ENCODE measurements around the gene LRMDA.

Gene LRMDA

DNA sequence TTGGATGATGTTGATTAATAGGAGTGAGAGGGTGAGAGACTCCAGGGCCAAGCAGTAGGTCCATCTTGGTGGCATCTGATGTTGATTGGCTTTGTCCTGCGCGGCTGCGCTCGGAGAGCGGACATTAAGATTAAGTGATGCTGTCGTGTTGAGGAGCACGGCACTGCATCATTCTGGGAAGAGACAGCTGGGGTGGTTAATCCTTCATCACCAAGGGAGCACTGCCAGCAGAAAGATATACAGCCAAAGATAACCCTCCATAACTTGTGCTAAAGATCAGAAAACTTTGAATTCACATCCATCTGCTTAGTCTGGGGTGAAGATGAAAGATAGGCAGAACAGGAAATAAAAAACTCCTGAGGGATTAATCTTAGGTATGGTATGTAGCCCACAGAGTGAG is 208.3 kb downstream of the LRMDA start:
- Histone ChIP-seq H3K36me3 (ENCODE audit: control insufficient read depth, insufficient read depth, low read length) (no peaks in the 10 kb centered on the region), H3K9ac (ENCODE audit: low read depth, low read length) (no peak overlapping the region), H3K4me3 (ENCODE audit: low read depth, low read length) (no peak overlapping the region), H3K27ac (ENCODE audit: low read depth, low read length) (no peak overlapping the region), H3K27me3 (ENCODE audit: control insufficient read depth, insufficient read depth, low read length) (no peaks in the 10 kb centered on the region), H3K9me3 (ENCODE audit: control insufficient read depth, insufficient read depth, low read length) (no peaks in the 10 kb centered on the region), H3K4me1 (ENCODE audit: control insufficient read depth, insufficient read depth, low read length) (no peaks in the 10 kb centered on the region)

DNA sequence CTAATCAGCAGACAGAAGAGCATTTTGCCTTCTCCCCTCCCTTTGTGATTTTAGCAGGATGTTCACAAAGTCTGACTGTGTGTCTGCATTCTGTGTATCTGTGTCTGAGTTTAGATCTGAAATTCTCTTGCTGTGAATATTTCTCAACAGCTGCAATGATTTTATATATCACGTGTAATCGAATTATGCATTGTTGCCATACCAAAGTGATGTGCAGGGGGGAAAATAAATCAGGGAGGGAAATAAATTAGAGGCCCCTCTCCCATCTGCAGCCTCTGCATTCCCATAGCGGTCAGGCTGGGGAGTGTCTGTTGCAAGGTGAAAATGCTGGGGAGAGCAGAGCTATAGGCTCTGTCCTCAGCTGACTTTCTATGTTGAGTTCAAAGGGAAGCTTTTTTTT is 209.0 kb downstream of the LRMDA start:
- H3K36me3 ChIP-seq (ENCODE audit: control insufficient read depth, insufficient read depth, low read length) = no peaks in the 10 kb centered on the region
- no peak overlapping the region for H3K27ac ChIP-seq (ENCODE audit: low read depth, low read length)
- H3K27me3 ChIP-seq (ENCODE audit: control insufficient read depth, insufficient read depth, low read length) = no peaks in the 10 kb centered on the region
- no peaks in the 10 kb centered on the region for H3K4me1 ChIP-seq (ENCODE audit: control insufficient read depth, insufficient read depth, low read length)
- H3K4me3 ChIP-seq (ENCODE audit: low read depth, low read length) = no peak overlapping the region
- no peaks in the 10 kb centered on the region for H3K9me3 ChIP-seq (ENCODE audit: control insufficient read depth, insufficient read depth, low read length)
- H3K9ac ChIP-seq (ENCODE audit: low read depth, low read length) = no peak overlapping the region

- no peaks in the 10 kb centered on the region for H3K36me3 ChIP-seq (ENCODE audit: control insufficient read depth, insufficient read depth, low read length)
- no peak overlapping the region for H3K27ac ChIP-seq (ENCODE audit: low read depth, low read length)
- H3K9me3 ChIP-seq (ENCODE audit: control insufficient read depth, insufficient read depth, low read length) = no peaks in the 10 kb centered on the region
- H3K4me3 ChIP-seq (ENCODE audit: low read depth, low read length) = no peak overlapping the region
- no peaks in the 10 kb centered on the region for H3K4me1 ChIP-seq (ENCODE audit: control insufficient read depth, insufficient read depth, low read length)
- no peaks in the 10 kb centered on the region for H3K27me3 ChIP-seq (ENCODE audit: control insufficient read depth, insufficient read depth, low read length)
- no peak overlapping the region for H3K9ac ChIP-seq (ENCODE audit: low read depth, low read length)
Measured at GRCh38 chr10:75640803-75641202, 209.4 kb downstream of the LRMDA start.

GRCh38 chr10:75643405-75643804 is 212.0 kb downstream of the LRMDA start:
- Histone ChIP-seq H3K27me3 (ENCODE audit: control insufficient read depth, insufficient read depth, low read length) (0 out of 2 replicates have a peak, but pooled peaks cover 6% of the 10 kb centered on the region), H3K4me3 (ENCODE audit: low read depth, low read length) (no peak overlapping the region), H3K9me3 (ENCODE audit: control insufficient read depth, insufficient read depth, low read length) (no peaks in the 10 kb centered on the region), H3K9ac (ENCODE audit: low read depth, low read length) (no peak overlapping the region), H3K36me3 (ENCODE audit: control insufficient read depth, insufficient read depth, low read length) (no peaks in the 10 kb centered on the region), H3K4me1 (ENCODE audit: control insufficient read depth, insufficient read depth, low read length) (no peaks in the 10 kb centered on the region), H3K27ac (ENCODE audit: low read depth, low read length) (no peak overlapping the region)

DNA sequence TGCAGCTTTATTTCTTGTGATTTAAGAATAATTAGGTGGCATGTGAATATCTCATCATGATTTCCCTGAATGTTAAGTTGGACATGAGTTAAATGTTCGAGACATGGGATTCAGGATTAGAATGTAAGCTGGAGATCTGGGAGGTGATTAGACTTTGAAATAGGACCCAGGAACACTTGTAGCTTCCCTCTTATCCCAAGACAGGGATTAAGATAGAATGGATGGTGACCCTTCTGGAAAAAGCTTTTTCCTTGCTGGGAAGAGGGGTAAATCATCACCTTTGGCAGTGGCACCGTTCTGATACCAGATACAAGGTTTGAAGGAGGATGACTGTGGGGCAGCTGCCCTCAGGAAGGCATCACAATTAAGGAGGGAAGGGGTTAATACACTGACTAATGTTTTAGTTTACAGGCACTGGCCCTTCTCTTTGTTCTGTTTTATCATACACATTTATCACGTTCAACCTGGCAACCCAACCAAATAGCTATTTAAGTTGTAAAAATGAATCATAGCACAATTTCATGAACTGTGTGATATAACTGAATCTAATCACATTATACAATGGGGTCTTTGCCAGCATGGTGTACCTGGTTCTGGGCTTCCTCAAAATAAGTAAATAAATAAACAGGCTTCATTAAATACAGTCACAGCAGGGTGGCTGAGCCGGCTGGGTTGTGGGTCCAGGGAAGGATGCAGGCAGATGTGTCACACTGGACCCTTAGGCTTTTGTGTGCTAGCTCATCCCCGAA is 212.7 kb downstream of the LRMDA start:
- no peaks in the 10 kb centered on the region for H3K36me3 ChIP-seq (ENCODE audit: control insufficient read depth, insufficient read depth, low read length)
- no peak overlapping the region for H3K27ac ChIP-seq (ENCODE audit: low read depth, low read length)
- no peak overlapping the region for H3K9ac ChIP-seq (ENCODE audit: low read depth, low read length)
- H3K9me3 ChIP-seq (ENCODE audit: control insufficient read depth, insufficient read depth, low read length) = no peaks in the 10 kb centered on the region
- H3K4me1 ChIP-seq (ENCODE audit: control insufficient read depth, insufficient read depth, low read length) = no peaks in the 10 kb centered on the region
- H3K27me3 ChIP-seq (ENCODE audit: control insufficient read depth, insufficient read depth, low read length) = peaks cover 13% of the 10 kb centered on the region; the same call in 1 of the 2 replicates
- H3K4me3 ChIP-seq (ENCODE audit: low read depth, low read length) = no peak overlapping the region

GRCh38 chr10:75645704-75646103 is 214.3 kb downstream of the LRMDA start:
- Histone ChIP-seq H3K36me3 (ENCODE audit: control insufficient read depth, insufficient read depth, low read length) (no peaks in the 10 kb centered on the region), H3K27me3 (ENCODE audit: control insufficient read depth, insufficient read depth, low read length) (peaks cover 15% of the 10 kb centered on the region), H3K9ac (ENCODE audit: low read depth, low read length) (no peak overlapping the region), H3K27ac (ENCODE audit: low read depth, low read length) (no peak overlapping the region), H3K4me3 (ENCODE audit: low read depth, low read length) (no peak overlapping the region), H3K9me3 (ENCODE audit: control insufficient read depth, insufficient read depth, low read length) (no peaks in the 10 kb centered on the region), H3K4me1 (ENCODE audit: control insufficient read depth, insufficient read depth, low read length) (no peaks in the 10 kb centered on the region)

DNA sequence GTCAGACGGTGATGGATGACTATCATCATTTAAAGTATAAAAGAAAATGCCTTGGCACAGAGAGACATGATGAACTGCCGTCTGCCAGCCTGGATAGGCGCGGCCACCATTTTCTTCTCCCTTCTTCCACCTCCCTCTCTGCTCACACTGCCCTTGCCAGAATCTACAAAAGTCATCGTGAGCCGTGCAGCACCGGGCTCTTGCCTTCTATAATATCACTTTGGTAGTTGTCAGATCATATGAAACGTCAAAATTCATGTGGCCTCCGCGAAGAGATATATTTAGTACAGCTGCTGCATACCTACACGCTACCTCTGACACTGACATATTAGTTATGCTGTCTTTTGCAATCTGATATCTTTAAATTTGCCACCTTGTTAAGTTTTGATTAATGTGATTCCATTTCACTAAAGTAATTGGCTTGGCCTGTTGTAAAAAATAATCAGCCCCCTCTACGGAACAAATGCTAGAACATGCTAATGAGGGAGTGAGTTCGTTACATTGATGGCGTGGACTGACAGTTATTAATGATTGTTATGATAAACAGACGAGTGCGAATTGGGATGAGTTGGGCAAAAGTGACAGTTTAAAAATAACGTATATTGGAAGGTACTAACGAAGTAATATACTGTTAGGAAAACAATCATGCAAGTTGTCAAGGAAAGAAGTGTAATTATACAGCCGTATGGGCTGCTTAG is 214.9 kb downstream of the LRMDA start:
- H3K4me3 ChIP-seq (ENCODE audit: low read depth, low read length) = no peak overlapping the region
- H3K36me3 ChIP-seq (ENCODE audit: control insufficient read depth, insufficient read depth, low read length) = no peaks in the 10 kb centered on the region
- H3K9ac ChIP-seq (ENCODE audit: low read depth, low read length) = no peak overlapping the region
- H3K4me1 ChIP-seq (ENCODE audit: control insufficient read depth, insufficient read depth, low read length) = no peaks in the 10 kb centered on the region
- no peaks in the 10 kb centered on the region for H3K9me3 ChIP-seq (ENCODE audit: control insufficient read depth, insufficient read depth, low read length)
- H3K27me3 ChIP-seq (ENCODE audit: control insufficient read depth, insufficient read depth, low read length) = peaks cover 15% of the 10 kb centered on the region
- no peak overlapping the region for H3K27ac ChIP-seq (ENCODE audit: low read depth, low read length)

DNA sequence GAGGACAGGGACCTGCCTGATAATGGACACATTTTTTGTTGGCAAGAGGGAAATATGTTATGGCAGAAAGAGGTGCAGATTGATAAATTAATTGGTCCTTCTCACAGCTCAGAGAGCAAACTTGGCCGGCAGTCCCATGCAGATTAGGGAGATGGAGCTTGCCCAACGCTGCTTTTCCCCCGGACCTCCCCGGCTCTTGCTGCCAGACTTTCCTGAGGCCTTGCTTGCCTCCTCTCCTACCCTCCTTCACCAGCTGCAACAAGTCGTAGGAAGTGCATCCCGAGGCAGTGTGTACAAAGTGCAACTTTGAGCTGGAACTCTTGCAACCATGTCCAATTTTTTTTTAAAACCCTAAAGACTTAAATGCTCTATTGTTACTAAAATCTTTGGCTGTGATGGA is 215.5 kb downstream of the LRMDA start:
- no peak overlapping the region for H3K27ac ChIP-seq (ENCODE audit: low read depth, low read length)
- peaks cover 15% of the 10 kb centered on the region for H3K27me3 ChIP-seq (ENCODE audit: control insufficient read depth, insufficient read depth, low read length)
- no peak overlapping the region for H3K4me3 ChIP-seq (ENCODE audit: low read depth, low read length)
- no peak overlapping the region for H3K9ac ChIP-seq (ENCODE audit: low read depth, low read length)
- no peaks in the 10 kb centered on the region for H3K4me1 ChIP-seq (ENCODE audit: control insufficient read depth, insufficient read depth, low read length)
- no peaks in the 10 kb centered on the region for H3K36me3 ChIP-seq (ENCODE audit: control insufficient read depth, insufficient read depth, low read length)
- H3K9me3 ChIP-seq (ENCODE audit: control insufficient read depth, insufficient read depth, low read length) = no peaks in the 10 kb centered on the region

DNA sequence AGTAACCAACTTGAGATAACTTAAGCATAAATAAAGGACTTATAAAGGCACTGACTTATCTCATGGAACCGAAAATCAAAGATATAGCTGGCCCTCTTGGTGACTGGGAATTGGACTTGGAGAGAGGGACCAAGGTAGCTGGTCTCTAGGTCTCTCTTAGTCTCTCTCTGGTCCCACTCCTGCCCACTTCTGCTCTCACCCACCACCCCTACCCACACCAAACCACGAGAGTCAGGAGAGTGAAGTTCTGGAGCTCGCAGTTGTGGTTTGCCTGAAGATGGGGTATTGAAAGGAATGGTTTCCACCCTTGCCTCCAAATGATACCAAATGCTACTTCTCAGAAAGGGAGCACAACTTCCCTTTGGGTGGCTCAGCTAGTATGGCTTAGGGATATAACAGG is 216.3 kb downstream of the LRMDA start:
- no peak overlapping the region for H3K4me3 ChIP-seq (ENCODE audit: low read depth, low read length)
- H3K4me1 ChIP-seq (ENCODE audit: control insufficient read depth, insufficient read depth, low read length) = no peaks in the 10 kb centered on the region
- no peak overlapping the region for H3K27ac ChIP-seq (ENCODE audit: low read depth, low read length)
- H3K27me3 ChIP-seq (ENCODE audit: control insufficient read depth, insufficient read depth, low read length) = peaks cover 19% of the 10 kb centered on the region
- no peaks in the 10 kb centered on the region for H3K9me3 ChIP-seq (ENCODE audit: control insufficient read depth, insufficient read depth, low read length)
- no peak overlapping the region for H3K9ac ChIP-seq (ENCODE audit: low read depth, low read length)
- H3K36me3 ChIP-seq (ENCODE audit: control insufficient read depth, insufficient read depth, low read length) = no peaks in the 10 kb centered on the region

GRCh38 chr10:75648351-75648750 is 216.9 kb downstream of the LRMDA start:
- Histone ChIP-seq H3K4me3 (ENCODE audit: low read depth, low read length) (no peak overlapping the region), H3K27me3 (ENCODE audit: control insufficient read depth, insufficient read depth, low read length) (peaks cover 21% of the 10 kb centered on the region), H3K36me3 (ENCODE audit: control insufficient read depth, insufficient read depth, low read length) (no peaks in the 10 kb centered on the region), H3K9ac (ENCODE audit: low read depth, low read length) (no peak overlapping the region), H3K27ac (ENCODE audit: low read depth, low read length) (no peak overlapping the region), H3K4me1 (ENCODE audit: control insufficient read depth, insufficient read depth, low read length) (no peaks in the 10 kb centered on the region), H3K9me3 (ENCODE audit: control insufficient read depth, insufficient read depth, low read length) (no peaks in the 10 kb centered on the region)

- no peak overlapping the region for H3K9ac ChIP-seq (ENCODE audit: low read depth, low read length)
- H3K27me3 ChIP-seq (ENCODE audit: control insufficient read depth, insufficient read depth, low read length) = peaks cover 23% of the 10 kb centered on the region
- H3K4me1 ChIP-seq (ENCODE audit: control insufficient read depth, insufficient read depth, low read length) = no peaks in the 10 kb centered on the region
- H3K27ac ChIP-seq (ENCODE audit: low read depth, low read length) = no peak overlapping the region
- H3K9me3 ChIP-seq (ENCODE audit: control insufficient read depth, insufficient read depth, low read length) = no peaks in the 10 kb centered on the region
- H3K36me3 ChIP-seq (ENCODE audit: control insufficient read depth, insufficient read depth, low read length) = no peaks in the 10 kb centered on the region
- H3K4me3 ChIP-seq (ENCODE audit: low read depth, low read length) = no peak overlapping the region
Measured at GRCh38 chr10:75648854-75649253, 217.4 kb downstream of the LRMDA start.

All from HUES48 (cell line).